SHP77 treated with DMSO at 0.1 percent for 48 hours (cell line): Measurements from ENCODE around the gene TMEM178A.
"Not testable (repeated sequence)": the region's sequence is repeated elsewhere in the genome, so short reads cannot be mapped to it uniquely, and the experiment has no call there.

Experiments
- DNase-seq: peaks from one replicate; lab custom pipeline; 2025; lab: John Stamatoyannopoulos, UW

Gene TMEM178A

DNA sequence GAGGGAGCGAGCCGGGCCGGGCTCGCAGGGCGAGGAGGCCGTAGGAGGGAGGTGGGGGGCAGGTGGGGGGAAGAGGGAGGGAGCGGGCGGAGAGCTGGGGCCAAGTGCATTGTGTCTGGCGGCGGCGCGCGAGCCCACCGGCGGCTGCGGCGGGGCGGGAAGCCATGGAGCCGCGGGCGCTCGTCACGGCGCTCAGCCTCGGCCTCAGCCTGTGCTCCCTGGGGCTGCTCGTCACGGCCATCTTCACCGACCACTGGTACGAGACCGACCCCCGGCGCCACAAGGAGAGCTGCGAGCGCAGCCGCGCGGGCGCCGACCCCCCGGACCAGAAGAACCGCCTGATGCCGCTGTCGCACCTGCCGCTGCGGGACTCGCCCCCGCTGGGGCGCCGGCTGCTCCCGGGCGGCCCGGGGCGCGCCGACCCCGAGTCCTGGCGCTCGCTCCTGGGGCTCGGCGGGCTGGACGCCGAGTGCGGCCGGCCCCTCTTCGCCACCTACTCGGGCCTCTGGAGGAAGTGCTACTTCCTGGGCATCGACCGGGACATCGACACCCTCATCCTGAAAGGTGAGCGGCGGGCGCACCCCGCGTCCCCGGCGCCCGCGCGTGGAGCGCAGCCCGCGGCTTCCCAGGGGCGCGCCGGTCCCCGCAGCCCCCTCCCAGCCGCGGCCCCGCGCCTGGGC is at the start of gene TMEM178A:
Gene TMEM178A (plus strand): TSS at position 107 of the 680 bp plus-strand sequence. CDS start 58 bp downstream, at position 165.
- no peak for DNase-seq

DNA sequence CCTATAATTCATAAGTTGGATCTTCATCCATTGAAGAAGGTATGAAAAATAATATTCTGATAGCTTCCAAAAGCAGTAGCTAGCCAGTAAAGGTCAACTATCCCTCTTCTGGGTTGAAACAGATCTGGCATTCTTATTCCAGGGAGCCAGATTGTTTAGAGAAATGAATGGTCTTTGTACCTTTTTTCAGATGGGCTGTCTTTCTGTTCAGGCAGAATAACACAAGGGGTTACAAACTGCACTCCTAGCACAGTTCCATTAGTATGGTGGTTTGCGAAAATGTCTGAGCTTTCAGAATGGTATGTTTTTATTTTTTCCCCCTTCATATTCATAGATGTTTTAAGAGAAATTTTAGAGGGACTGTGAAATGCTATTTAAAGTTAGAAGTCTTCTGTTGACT is 47.5 kb upstream of the TMEM178A start:
- DNase-seq: no peak

DNA sequence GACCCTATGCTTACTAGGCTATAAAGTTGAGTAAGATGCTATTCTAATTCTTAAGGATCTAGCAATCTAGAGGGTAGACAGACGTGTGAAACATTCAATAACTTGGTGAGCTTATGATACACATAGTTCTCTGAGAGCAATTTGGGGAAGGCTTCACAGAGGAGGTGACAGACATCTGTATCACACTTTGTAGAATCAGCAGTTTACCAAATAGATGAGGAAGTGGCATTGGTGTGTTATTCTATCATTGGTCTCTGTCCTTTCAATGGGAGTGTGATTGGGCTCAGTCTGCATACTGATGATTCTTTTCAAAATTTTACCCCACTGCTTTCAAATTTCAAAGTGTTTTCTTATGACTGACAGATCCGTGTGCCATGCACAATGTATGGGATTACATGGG is 47.0 kb upstream of the TMEM178A start:
- DNase-seq: no peak

DNA sequence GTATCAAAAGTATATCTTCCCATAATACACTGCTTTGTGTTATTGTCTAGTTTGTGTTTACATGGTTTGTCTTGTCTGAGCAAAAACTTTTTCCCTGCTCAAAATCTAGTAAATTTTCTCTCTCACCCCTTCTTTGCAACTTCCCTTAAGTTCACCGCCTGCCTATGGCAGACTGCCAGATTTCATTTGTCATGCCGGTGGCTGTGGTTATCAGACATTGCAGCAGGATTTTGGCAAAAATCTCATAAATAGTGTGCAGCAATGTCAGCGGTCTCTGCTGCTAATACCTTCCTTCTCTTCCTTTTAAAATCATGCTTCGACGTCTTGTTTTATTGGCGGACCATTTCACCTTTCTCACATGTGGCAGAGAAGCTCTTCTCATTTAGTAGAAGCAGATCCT is 45.6 kb upstream of the TMEM178A start:
- DNase-seq: no peak

DNA sequence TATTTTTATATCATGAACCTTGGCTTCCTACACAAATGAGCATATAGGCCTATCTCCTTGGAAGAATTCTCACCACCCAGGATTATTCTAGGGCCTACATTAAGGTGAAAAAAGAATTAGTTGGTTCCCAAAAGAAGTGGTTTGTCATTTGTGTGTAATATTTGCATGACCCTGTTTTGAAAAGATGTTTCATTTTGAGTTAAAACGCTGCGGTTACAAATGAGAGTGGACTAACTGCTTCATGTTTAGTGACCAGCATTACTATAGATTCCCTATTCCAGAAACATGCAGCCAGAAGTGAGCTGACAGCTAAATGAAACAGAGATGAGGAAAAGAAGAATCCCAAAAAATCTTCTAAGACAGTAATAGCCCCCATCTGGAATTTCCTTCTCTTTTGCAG is 44.1 kb upstream of the TMEM178A start:
- no peak for DNase-seq

DNA sequence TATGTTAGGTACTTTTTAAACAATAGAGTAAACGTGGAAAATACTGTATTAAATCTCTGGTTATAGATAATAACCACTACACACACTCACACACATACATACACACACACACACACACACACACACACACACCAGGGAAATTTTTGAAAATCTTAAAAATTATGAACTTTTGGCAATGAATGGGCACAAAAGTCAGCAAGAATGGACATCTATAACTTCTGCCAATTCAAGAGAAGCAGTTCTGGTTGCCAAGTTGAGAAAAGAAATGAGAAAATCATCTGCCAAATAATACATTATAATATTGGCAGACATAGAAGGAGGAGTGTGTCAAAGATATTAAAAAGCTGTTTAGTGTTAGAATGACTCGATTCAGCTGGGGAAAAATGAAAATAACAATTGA is 42.9 kb upstream of the TMEM178A start:
- no peak for DNase-seq

DNA sequence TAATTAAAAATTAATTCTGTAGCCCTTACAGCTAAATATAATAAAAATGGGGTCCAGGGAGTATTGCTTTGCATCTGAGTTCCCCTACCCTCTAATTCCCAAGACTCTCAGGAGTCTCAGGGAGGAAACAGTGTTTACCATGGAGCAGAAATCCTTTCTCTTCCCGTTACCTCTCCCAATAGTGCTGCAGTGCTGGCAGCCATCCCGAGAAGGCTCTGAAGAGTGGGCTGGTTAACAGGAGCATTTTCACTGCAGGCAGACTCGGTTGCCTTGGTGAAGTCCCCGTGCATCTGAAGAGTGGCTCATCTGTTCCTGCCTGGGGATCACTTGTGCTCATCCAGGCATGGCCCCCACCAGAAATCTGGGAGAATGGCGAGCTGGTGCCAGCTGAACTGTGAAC is 41.8 kb upstream of the TMEM178A start:
- no peak for DNase-seq

DNA sequence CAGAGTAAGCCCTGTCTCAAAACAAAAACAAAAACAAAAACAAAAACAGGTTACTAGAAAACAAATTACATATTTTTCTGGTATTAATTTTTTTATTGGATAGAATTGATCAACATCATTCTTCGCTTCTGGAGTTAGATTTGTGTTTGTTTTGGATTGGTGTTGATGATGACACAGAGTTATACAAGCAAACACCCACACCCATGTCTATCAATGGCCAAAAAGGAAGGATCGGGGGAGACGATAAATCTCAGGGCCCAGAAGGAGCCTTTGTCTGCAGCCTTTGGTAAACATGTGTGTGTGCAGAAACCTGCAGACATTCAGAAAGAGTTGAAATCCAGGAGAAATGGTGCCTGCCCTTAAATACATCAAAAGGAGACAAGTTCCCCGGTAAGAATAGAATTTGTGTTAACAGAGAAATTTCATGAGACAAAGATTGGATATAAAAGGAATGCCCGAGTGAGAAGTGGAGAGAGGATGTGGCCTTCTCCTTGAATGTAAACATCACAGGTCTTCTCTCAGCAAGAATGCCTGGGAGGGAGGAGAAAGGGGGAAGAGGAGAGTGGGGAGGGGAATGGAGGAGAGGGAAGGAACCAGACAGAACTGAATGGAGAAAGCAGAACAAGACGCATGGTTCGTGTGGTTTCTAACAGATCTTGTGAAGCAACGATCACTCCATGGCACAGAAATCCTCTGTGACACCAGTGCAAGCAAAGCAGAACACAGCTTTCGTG is 40.4 kb upstream of the TMEM178A start:
- no peak for DNase-seq

DNA sequence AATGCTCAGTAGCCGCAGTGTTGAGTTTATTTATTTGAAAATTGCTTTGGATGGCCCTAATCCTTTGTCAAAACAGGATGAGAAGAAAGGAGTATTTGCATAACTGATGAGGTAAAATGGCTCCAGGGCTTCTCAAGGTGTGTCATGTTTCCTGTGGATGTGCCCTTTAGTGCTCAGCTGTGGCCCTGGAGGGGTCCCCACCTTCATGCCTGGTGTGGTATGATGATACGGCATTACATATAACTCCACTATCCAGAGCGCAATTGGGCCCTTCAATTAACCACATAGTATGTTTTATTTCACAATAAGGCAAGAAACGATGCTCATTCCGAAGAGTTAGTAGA is 39.8 kb upstream of the TMEM178A start:
- no peak for DNase-seq

DNA sequence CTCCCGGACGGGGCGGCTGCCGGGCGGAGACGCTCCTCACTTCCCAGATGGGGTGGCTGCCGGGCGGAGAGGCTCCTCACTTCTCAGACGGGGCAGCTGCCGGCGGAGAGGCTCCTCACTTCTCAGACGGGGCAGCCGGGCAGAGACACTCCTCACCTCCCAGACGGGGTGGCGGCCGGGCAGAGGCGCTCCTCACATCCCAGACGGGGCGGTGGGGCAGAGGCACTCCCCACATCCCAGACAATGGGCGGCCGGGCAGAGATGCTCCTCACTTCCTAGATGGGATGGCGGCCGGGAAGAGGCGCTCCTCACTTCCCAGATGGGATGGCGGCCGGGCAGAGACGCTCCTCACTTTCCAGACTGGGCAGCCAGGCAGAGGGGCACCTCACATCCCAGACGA is 37.4 kb upstream of the TMEM178A start:
- not testable (repeated sequence) for DNase-seq

DNA sequence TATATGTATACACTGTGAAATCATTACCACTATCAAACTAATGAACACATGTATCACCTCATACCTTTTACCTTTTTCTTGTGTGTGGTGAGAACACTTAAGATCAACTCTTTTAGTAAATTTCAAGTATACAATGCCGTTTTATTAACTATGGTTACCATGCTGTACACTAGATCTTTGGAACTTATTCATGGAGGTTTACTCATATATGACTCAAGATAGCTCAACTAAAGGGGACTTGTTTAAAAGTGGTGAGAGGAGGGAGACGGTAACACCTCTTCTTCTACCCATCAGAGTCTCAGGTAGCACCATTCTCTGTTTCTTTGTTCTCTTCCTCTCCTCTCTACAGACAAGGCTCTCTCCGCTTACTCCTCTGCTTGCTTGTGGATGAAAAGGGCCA is 36.1 kb upstream of the TMEM178A start:
- DNase-seq: no peak

DNA sequence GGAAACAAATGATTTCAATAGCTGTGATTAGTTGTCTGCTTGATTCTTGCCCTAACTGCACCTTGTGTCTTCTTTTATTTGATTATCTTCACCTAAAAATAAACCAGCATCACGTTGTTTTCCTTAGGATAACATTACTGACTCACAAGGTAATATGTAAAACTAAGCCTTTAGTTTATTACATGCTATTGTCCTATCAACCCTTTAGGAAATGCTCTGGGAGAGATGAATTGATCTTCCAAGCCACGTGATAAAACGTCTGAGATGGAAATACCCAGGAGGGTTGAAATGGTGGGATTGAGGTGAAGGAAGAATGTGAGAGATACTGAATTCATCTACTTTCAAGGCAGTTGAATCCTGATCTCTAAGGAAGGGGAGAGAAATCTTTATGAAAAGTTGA is 34.5 kb upstream of the TMEM178A start:
- DNase-seq: no peak

DNA sequence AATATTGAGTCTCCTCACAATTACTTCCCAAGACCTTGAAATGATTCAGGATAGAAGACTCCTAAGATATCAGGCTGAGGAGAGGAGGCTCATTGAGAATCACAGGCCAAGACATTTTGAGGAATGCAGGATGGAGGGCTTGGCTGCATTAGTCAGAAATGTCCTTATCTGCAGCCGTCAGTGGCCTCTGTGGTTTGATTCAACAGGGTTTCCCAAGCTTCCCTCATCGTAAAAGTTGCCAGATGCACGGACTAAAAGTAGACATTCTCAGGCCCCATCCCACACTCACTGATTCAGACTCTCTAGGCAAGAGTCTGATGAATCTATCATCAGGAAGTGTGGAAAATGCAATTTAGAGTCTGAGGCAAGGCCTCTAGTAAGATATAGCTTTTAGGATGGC is 34.0 kb upstream of the TMEM178A start:
- DNase-seq: no peak

DNA sequence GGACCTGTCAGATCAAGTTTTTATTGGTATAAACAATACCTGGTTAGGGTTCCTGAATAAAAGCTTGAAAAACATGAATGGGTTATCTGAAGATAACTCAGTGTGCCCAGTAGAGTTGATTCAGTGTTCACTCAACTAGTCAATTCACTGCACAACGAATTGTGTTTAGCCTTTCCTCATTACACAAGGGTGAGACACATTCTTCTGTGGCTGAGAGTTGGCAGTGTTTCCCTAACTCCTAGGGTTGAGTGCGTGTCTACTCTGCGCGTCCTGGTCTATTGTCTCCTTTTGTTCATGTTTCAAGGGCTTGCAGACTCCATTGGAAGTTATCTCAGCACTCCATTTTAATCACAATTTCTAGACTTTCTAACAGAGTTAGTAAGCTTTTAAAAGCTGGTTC is 32.8 kb upstream of the TMEM178A start:
- DNase-seq: no peak

DNA sequence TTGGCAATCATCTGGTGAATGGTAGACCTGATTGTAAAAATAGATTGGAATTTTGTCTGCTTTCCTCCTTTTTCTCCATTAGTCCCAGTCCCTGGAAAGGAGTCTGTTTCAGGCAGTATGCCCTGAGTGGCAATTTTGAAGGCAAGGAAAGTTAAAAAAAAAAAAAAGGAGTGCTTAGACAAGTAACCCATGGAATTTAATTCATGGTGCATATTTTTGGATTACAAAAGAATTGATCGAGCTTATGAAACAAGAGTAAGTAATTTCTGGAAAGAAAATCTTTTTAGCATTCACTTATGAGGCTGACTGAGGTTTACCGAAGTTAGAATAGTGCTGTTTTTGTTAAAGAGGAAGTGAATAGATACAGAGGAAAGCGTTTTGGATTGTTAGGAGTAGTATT is 29.4 kb upstream of the TMEM178A start:
- no peak for DNase-seq

DNA sequence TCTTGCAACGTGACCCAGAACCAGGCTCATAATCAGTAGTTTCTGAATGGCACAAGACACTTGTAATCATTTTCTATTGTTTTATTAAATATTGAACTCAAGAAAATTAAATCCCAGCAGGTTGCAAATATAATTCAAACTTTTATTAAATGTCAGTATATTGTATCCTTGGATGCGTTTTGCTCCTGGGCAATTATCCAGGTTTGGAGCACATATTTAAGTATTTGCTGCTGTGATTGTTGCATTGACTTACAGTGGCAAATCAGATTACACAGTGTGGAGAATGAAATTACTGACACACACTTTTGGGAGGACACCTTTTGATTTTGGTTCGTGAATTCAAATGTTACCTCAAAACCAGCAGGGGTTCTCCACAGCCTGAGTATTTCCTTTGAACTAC is 27.1 kb upstream of the TMEM178A start:
- DNase-seq: no peak

DNA sequence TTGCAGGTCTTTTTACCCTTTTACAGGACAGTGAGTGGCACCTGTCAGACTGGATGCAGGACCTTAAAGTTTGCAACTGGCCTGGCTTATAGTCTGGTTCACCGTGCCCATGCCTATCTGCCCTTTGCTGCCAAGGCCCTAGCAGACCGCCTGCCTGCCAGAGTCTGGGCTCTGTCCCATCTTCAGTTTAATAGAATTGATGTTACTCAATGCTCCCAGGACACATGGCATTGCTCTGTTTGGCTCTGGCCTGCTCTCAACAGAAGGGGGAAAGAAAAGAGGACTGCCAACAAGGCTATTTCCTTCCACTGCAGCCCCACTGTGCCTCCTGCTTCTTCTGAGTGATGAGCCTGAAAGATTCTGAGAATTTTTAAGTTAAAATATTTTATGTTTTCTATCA is 25.6 kb upstream of the TMEM178A start:
- no peak for DNase-seq

DNA sequence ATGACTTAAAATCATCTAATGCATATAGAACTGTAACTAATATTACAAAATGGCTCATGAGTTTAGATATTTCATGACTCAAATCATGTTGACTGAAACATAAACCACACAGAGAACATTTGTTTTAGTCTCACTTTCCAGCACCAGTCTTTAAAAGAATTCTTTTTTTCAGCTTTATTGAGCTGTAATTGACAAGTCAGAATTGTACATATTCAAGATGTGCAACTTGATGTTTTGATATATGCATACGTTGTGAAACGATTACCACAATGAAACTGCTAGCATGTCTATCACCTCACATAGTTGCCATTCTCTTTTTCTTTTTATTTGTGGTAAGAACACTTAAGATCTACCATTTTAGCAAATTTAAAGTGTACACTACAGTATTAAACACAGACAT is 25.0 kb upstream of the TMEM178A start:
- DNase-seq: no peak

DNA sequence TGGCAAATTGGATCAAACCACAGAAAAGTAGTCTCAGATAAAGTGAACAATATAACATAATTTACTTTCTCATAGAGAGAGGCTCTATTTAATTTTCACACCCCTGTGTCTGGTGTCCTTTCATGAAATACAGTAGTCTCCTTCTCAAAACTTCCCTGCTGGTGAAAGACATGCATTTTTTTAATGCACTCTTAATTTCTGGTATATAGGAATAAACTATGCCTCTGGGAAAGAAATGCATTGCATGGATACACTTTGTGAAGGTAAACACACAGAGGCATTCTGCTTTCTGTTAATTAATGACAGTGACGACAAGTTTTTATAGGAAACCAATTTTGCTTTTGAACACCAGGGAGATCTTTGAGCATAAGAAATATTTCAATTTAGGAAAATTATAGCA is 24.1 kb upstream of the TMEM178A start:
- no peak for DNase-seq

DNA sequence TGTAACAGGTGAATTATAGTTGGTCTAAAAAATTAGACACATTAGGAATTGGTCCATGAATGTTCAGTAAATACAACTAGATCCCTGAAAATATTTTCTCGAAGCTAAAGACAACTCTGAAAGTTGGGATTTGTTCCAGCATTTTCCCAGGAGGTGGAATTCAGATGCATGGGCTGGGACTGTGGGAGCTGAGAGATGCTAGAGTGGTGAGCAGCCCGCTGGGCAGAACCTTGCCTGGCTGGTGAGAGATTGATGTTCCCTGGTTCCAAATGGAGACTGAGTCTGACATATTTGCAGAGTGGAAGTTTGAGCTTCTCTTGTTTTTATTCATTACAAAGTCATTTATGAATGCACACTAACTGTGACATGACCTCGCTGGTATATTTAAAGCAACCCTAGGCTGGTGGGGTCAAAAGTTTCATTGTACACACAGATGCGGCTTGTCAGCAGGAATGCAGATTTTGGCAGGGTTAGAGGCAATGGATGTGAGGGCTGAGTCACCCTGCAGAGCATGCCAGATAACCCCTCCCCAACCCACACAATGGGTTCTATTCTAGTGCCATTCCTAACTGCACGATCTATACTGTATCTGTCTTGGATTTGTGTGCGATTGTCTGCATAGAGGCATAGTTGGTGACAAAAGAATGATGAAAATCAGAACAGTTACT is 23.5 kb upstream of the TMEM178A start:
- no peak for DNase-seq

DNA sequence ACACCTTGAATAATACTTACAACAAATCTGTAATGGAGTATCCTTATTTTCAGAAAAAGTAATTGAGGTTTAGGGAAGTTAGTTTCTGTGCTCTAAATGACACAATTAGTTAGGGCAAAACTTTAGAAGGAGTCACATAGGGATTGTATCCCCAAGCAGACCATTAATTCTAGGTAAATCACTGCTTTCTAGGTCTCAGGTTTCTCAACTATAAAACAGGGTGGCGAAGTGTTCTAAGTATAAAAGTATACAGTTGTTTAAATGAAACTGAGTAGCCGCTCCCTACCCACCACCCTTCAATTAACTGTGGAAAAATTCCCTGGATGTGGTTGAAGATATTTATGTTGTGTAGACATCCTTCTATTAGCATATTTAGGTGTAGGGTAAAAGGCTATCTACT is 19.9 kb upstream of the TMEM178A start:
- no peak for DNase-seq

DNA sequence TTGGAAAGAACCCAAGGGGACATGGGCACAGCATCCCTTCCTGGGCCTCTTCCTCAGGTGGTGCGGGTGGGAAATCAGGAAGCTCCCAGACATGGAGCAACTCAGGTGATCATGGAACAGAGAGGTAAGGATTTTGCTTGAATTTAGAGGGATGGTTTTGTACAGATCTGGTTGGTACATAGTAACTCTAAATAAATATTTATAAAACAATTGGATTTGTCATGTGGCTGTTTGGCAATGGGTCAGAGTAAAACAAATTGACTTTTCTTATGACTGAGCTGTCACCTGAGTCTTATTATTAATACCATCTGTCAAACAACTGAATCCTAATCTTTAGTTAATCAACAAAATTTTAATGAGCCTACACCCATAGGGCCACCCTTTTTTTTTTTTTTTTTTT is 19.4 kb upstream of the TMEM178A start:
- DNase-seq: no peak

DNA sequence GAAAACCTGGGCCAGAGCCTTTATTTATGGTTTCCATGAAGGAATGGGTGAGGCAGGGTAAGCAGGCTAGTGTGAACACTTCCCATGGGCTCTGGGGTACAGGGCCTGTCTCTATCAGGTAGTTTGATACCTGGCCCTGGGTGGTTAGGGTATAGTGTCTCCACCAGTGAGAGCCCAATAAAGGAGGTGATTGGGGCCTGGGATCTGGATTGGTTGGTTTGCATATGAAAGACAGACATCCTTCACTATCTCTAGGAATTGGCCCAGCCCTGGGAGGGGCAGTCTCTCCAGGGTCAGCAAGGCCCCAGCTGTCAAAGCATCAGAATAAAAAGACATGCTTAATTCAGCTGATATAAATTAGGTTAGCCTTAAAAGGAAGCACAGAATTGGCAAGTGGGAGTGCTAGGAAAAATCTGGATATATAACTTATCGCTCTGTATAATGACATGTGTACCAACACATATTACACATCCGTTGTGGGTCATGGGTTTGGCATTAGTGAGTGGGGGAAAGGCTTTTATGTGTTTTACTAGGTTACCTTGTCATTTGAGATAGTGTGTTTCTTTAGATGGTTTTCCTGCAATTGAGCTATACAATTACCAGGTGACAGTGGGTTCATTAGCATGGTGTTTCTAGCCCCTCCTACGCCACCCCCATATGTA is 18.5 kb upstream of the TMEM178A start:
- no peak for DNase-seq
